Right kidney (tissue), 9 donors: Measurements from ENCODE around the gene HAPLN1.
"Not testable (repeated sequence)": the region's sequence is repeated elsewhere in the genome, so short reads cannot be mapped to it uniquely, and the experiment has no call there.

Experiments used
- DNase-seq: peaks from one replicate; pipeline ENCODE4 v3.0.0-alpha.2; 2016
- long read RNA-seq, 8 donors: transcript quantifications; one replicate each; lab custom pipeline, GENCODE V29; 2026

Gene HAPLN1
- long read RNA-seq, donor 1 = 0 reads
- long read RNA-seq, donor 2, full-length matches to known transcripts = 1 of 1 reads
- long read RNA-seq, donor 2, partial matches to known transcripts = 0 of 1 reads
- long read RNA-seq, donor 2, other reads (novel, unspliced or antisense) = 0 of 1 reads
- long read RNA-seq, donor 3, full-length matches to known transcripts = 4 of 4 reads
- long read RNA-seq, donor 3, partial matches to known transcripts = 0 of 4 reads
- long read RNA-seq, donor 3, other reads (novel, unspliced or antisense) = 0 of 4 reads
- long read RNA-seq, donor 4, full-length matches to known transcripts = 2 of 2 reads
- long read RNA-seq, donor 4, partial matches to known transcripts = 0 of 2 reads
- long read RNA-seq, donor 4, other reads (novel, unspliced or antisense) = 0 of 2 reads
- long read RNA-seq, donor 5, full-length matches to known transcripts = 2 of 2 reads
- long read RNA-seq, donor 5, partial matches to known transcripts = 0 of 2 reads
- long read RNA-seq, donor 5, other reads (novel, unspliced or antisense) = 0 of 2 reads
- long read RNA-seq, donor 6, full-length matches to known transcripts = 3 of 3 reads
- long read RNA-seq, donor 6, partial matches to known transcripts = 0 of 3 reads
- long read RNA-seq, donor 6, other reads (novel, unspliced or antisense) = 0 of 3 reads
- long read RNA-seq, donor 7, full-length matches to known transcripts = 1 of 1 reads
- long read RNA-seq, donor 7, partial matches to known transcripts = 0 of 1 reads
- long read RNA-seq, donor 7, other reads (novel, unspliced or antisense) = 0 of 1 reads
- long read RNA-seq, donor 8, full-length matches to known transcripts = 3 of 3 reads
- long read RNA-seq, donor 8, partial matches to known transcripts = 0 of 3 reads
- long read RNA-seq, donor 8, other reads (novel, unspliced or antisense) = 0 of 3 reads

- peak; percentile 60 for DNase-seq
These were observed at the start of gene HAPLN1 for GRCh38 chr5:83720836-83721537. HAPLN1 (minus strand) TSS chr5:83720855; CDS start chr5:83673523, 47,332 bp downstream.

GRCh38 chr5:83767409-83767992, 46.8 kb upstream of the HAPLN1 start:
- no peak for DNase-seq

GRCh38 chr5:83764101-83764500, 43.4 kb upstream of the HAPLN1 start:
- DNase-seq = no peak

GRCh38 chr5:83760579-83760978, 39.9 kb upstream of the HAPLN1 start:
- DNase-seq = no peak

- DNase-seq = no peak
These were observed 32.0 kb upstream of the HAPLN1 start for GRCh38 chr5:83752700-83753099.

- DNase-seq = no peak
These were observed 30.5 kb upstream of the HAPLN1 start for GRCh38 chr5:83751201-83751600.

GRCh38 chr5:83750749-83751148, 30.1 kb upstream of the HAPLN1 start:
- DNase-seq = no peak

GRCh38 chr5:83745816-83746215, 25.2 kb upstream of the HAPLN1 start:
- no peak for DNase-seq

GRCh38 chr5:83744821-83745220, 24.2 kb upstream of the HAPLN1 start:
- no peak for DNase-seq

- DNase-seq = no peak
These were observed 21.4 kb upstream of the HAPLN1 start for GRCh38 chr5:83742089-83742488.

GRCh38 chr5:83741571-83741970, 20.9 kb upstream of the HAPLN1 start:
- no peak for DNase-seq

GRCh38 chr5:83740741-83741140, 20.1 kb upstream of the HAPLN1 start:
- DNase-seq = no peak

- not testable (repeated sequence) for DNase-seq
These were observed 15.5 kb upstream of the HAPLN1 start for GRCh38 chr5:83736169-83736568.

GRCh38 chr5:83735058-83735457, 14.4 kb upstream of the HAPLN1 start:
- not testable (repeated sequence) for DNase-seq

- no peak for DNase-seq
These were observed 11.0 kb upstream of the HAPLN1 start for GRCh38 chr5:83731638-83732037.

GRCh38 chr5:83729362-83729761, 8.7 kb upstream of the HAPLN1 start:
- DNase-seq = no peak

GRCh38 chr5:83726912-83727311, 6.3 kb upstream of the HAPLN1 start:
- no peak for DNase-seq

GRCh38 chr5:83724935-83725334, 4.3 kb upstream of the HAPLN1 start:
- no peak for DNase-seq

GRCh38 chr5:83724001-83724400, 3.3 kb upstream of the HAPLN1 start:
- DNase-seq = no peak

- no peak for DNase-seq
These were observed 2.4 kb upstream of the HAPLN1 start for GRCh38 chr5:83723031-83723430.

- DNase-seq = peak; percentile 92
These were observed 1.6 kb upstream of the HAPLN1 start for GRCh38 chr5:83721953-83722901.
